Neural crest cell (in vitro differentiated cells): ENCODE results near the gene MED12L. TPM values are rescaled to one million over a fixed set of nuclear protein-coding genes. Genes with fewer than 3 reads are reported as not detected.

Source experiments
- DNase-seq: peaks from one replicate; pipeline ENCODE4 v3.0.0; 2021; ENCODE audit warnings: low read depth, mixed read lengths, low spot score
- H3K27ac Mint-ChIP-seq: one replicate; pipeline ENCODE4 v1.8.0; 2021; ENCODE audit warnings: mild to moderate bottlenecking, mixed read lengths; ENCODE audit not compliant: unreplicated experiment
- H3K27me3 Mint-ChIP-seq: 2 replicates; pipeline ENCODE4 v1.8.0; 2021; ENCODE audit warnings: low read depth, mild to moderate bottlenecking, mixed read lengths
- H3K36me3 Mint-ChIP-seq: 2 replicates; pipeline ENCODE4 v1.8.0; 2021; ENCODE audit warnings: low read depth, mild to moderate bottlenecking, mixed read lengths
- H3K4me1 Mint-ChIP-seq: 2 replicates; pipeline ENCODE4 v1.8.0; 2021; ENCODE audit warnings: mixed read lengths
- H3K4me3 Mint-ChIP-seq: one replicate; pipeline ENCODE4 v1.8.0; 2021; ENCODE audit warnings: mild to moderate bottlenecking, mixed read lengths
- H3K9me3 Mint-ChIP-seq: 2 replicates; pipeline ENCODE4 v1.8.0; 2021; ENCODE audit warnings: mixed read lengths
- total RNA-seq: library from RNA; stranded (reverse); gene quantifications from 2 replicates; pipeline ENCODE4 v1.2.1, GENCODE V29; 2021
- TF ChIP-seq, protein P1 (sequence below): fragments of 200-600 bp; sonication (generic); conservative IDR thresholded peaks from 2 replicates; pipeline ENCODE4 v1.5.0; 2021; ENCODE audit warnings: antibody characterized with exemption, mild to moderate bottlenecking

MED12L gene
- total RNA-seq, 1 donor from 2014 or later, result 12.2 TPM

GRCh38 chr3:151107177-151107576 is 21.7 kb downstream of the MED12L start:
- no peaks in the 10 kb centered on the region for H3K36me3 Mint-ChIP-seq
- peaks cover 19% of the 10 kb centered on the region for H3K4me1 Mint-ChIP-seq
- TF ChIP-seq, protein P1, sequence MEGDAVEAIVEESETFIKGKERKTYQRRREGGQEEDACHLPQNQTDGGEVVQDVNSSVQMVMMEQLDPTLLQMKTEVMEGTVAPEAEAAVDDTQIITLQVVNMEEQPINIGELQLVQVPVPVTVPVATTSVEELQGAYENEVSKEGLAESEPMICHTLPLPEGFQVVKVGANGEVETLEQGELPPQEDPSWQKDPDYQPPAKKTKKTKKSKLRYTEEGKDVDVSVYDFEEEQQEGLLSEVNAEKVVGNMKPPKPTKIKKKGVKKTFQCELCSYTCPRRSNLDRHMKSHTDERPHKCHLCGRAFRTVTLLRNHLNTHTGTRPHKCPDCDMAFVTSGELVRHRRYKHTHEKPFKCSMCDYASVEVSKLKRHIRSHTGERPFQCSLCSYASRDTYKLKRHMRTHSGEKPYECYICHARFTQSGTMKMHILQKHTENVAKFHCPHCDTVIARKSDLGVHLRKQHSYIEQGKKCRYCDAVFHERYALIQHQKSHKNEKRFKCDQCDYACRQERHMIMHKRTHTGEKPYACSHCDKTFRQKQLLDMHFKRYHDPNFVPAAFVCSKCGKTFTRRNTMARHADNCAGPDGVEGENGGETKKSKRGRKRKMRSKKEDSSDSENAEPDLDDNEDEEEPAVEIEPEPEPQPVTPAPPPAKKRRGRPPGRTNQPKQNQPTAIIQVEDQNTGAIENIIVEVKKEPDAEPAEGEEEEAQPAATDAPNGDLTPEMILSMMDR, result no peak
- H3K9me3 Mint-ChIP-seq, result no peaks in the 10 kb centered on the region
- H3K27ac Mint-ChIP-seq, result no peak overlapping the region
- no peaks in the 10 kb centered on the region for H3K27me3 Mint-ChIP-seq
- H3K4me3 Mint-ChIP-seq, result no peak overlapping the region
- no peak for DNase-seq

DNA sequence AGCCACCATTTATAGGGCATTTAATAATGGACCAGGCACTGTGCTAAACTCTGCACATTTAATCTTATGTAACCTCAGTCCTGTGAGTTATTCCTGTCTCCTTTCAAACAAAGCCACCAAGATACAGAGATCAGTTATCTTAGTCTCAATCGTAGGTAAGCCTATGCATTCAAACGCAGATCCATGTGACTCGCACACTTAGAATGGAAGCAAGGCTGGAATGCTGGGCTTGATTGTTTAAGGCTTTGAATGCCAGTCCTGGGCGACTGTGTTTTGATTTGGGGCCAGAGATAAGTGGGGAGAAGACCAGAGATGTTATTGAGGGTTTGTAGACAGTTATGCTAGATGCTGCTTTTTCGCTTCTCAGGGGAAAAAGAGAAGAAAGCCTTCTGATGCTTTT is 22.2 kb downstream of the MED12L start:
- Mint-ChIP-seq H3K36me3 (no peaks in the 10 kb centered on the region), H3K27ac (no peak overlapping the region), H3K4me3 (no peak overlapping the region)

GRCh38 chr3:151109286-151109800 is 23.9 kb downstream of the MED12L start:
- H3K4me3 Mint-ChIP-seq, result no peak overlapping the region
- no peaks in the 10 kb centered on the region for H3K27me3 Mint-ChIP-seq
- TF ChIP-seq, protein P1, result no peak
- no peaks in the 10 kb centered on the region for H3K36me3 Mint-ChIP-seq
- H3K4me1 Mint-ChIP-seq, result peaks cover 19% of the 10 kb centered on the region
- H3K27ac Mint-ChIP-seq, result peak overlapping the region; percentile 46
- no peak for DNase-seq
- H3K9me3 Mint-ChIP-seq, result no peaks in the 10 kb centered on the region

More for the DNA sequence above, 22.2 kb downstream of the MED12L start:
- no peak for DNase-seq
- Mint-ChIP-seq H3K27me3 (no peaks in the 10 kb centered on the region), H3K4me1 (peaks cover 19% of the 10 kb centered on the region), H3K9me3 (no peaks in the 10 kb centered on the region)
- TF ChIP-seq, protein P1, result no peak

DNA sequence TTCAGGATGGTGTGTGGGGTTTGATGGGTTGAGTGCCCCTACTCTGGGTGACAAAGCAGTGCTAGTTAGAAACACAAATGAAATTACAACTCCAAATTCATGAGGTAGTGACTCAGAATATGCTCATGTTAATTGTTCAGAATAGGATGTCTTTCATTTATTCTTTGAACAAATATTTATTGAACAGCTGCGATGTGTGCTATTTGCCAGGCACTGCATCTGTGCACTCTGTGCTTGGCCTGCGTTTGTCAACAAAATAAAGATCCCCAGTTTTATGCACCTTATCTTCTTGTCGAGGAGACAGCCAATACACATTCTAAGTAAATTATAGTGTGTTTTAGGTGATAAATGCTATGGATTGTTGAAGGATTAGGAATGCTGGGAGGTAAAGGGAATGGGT is 27.3 kb downstream of the MED12L start:
- Mint-ChIP-seq H3K27ac (no peak overlapping the region), H3K9me3 (no peaks in the 10 kb centered on the region), H3K4me1 (peaks cover 11% of the 10 kb centered on the region), H3K4me3 (no peak overlapping the region), H3K27me3 (no peaks in the 10 kb centered on the region), H3K36me3 (no peaks in the 10 kb centered on the region)
- DNase-seq, result no peak
- TF ChIP-seq, protein P1, result no peak

GRCh38 chr3:151113343-151113742 is 27.9 kb downstream of the MED12L start:
- no peak overlapping the region for H3K27ac Mint-ChIP-seq
- TF ChIP-seq, protein P1, result no peak
- H3K4me1 Mint-ChIP-seq, result peaks cover 6% of the 10 kb centered on the region
- no peak for DNase-seq
- H3K9me3 Mint-ChIP-seq, result no peaks in the 10 kb centered on the region
- H3K36me3 Mint-ChIP-seq, result no peaks in the 10 kb centered on the region
- no peak overlapping the region for H3K4me3 Mint-ChIP-seq
- H3K27me3 Mint-ChIP-seq, result no peaks in the 10 kb centered on the region
